Esophagus muscularis mucosa (tissue), 4 donors: ENCODE measurements around the gene ITIH1. TPM values are rescaled to one million over a fixed set of nuclear protein-coding genes. Genes with fewer than 3 reads are reported as not detected.

ENCODE experiments used
- DNase-seq: peaks from one replicate; pipeline ENCODE4 v3.0.0-alpha.2; 2017; ENCODE audit errors: extremely low spot score
- H3K27ac ChIP-seq, 4 donors: fragments of 200-600 bp; sonication (generic); replicated peaks in 1 of 4; 1 replicate in 3 of 4; 2 replicates in 1 of 4; pipeline ENCODE4 v1.5.1; 2016 to 2019; ENCODE audit warnings: mild to moderate bottlenecking in 1 of 4
- H3K27me3 ChIP-seq, 4 donors: fragments of 200-600 bp; sonication (generic); one replicate each; pipeline versions ENCODE4 v1.5.1 to v1.6.0; 2016 to 2019
- H3K36me3 ChIP-seq, 4 donors: fragments of 200-600 bp; sonication (generic); one replicate each; pipeline ENCODE4 v1.5.1; 2016 to 2019
- H3K4me1 ChIP-seq, 4 donors: fragments of 200-600 bp; sonication (generic); one replicate each; pipeline ENCODE4 v1.5.1; 2016 to 2019
- H3K4me3 ChIP-seq, 4 donors: fragments of 200-600 bp; sonication (generic); 1 replicate in 2 of 4; 2 replicates in 2 of 4; pipeline ENCODE4 v1.5.1; 2016 to 2019; ENCODE audit warnings: mild to moderate bottlenecking in 4 of 4, moderate library complexity in 1 of 4
- H3K9me3 ChIP-seq, 4 donors: fragments of 200-600 bp; sonication (generic); 1 replicate in 3 of 4; 2 replicates in 1 of 4; pipeline ENCODE4 v1.5.1; 2016 to 2019
- EP300 ChIP-seq: sonication (generic); formaldehyde crosslinking; IDR thresholded peaks from one replicate; pipeline ENCODE4 v1.6.1; 2017; ENCODE audit warnings: antibody characterized with exemption
- POLR2A ChIP-seq: fragments of 450-650 bp; IDR thresholded peaks from one replicate; pipeline ENCODE4 v1.6.1; 2017; ENCODE audit warnings: antibody characterized with exemption, moderate library complexity, mild to moderate bottlenecking, low read depth
- POLR2AphosphoS5 ChIP-seq, 2 donors: sonication (generic); formaldehyde crosslinking; IDR thresholded peaks; one replicate each; pipeline ENCODE4 v1.6.1; 2017; ENCODE audit warnings: antibody characterized with exemption in 2 of 2
- WGBS: methylation state at CpG from one replicate; pipeline ENCODE4 v1.1.5; 2018; 5-methylcytosine and 5-hydroxymethylcytosine counted together
- intact Hi-C: fragments of 100-400 bp; cut with DNase I; formaldehyde crosslinking; loops from one replicate; pipeline ENCODE4 v1.15.1; 2023
- total RNA-seq, 4 donors: library from RNA; depleted of rRNA; stranded (reverse); fragments of >200 nt; gene quantifications; one replicate each; pipeline versions ENCODE4 v1.1.0 to v1.2.1, GENCODE V29; 2016
- TF ChIP-seq, protein P1 (sequence below), 3 experiments: fragments of 200-600 bp in 2 of 3; fragments of 450-650 bp in 1 of 3; sonication (generic) in 2 of 3; IDR thresholded peaks; one replicate each; pipeline ENCODE4 v1.5.1; 2017 to 2019; ENCODE audit warnings: antibody characterized with exemption in 3 of 3, mild to moderate bottlenecking in 2 of 3, moderate library complexity in 1 of 3

Gene ITIH1
- total RNA-seq, 4 donors from 2014 or later, result not detected

- intact Hi-C loops, result no loop called here
- no peak for TF ChIP-seq EP300
- TF ChIP-seq, protein P1, sequence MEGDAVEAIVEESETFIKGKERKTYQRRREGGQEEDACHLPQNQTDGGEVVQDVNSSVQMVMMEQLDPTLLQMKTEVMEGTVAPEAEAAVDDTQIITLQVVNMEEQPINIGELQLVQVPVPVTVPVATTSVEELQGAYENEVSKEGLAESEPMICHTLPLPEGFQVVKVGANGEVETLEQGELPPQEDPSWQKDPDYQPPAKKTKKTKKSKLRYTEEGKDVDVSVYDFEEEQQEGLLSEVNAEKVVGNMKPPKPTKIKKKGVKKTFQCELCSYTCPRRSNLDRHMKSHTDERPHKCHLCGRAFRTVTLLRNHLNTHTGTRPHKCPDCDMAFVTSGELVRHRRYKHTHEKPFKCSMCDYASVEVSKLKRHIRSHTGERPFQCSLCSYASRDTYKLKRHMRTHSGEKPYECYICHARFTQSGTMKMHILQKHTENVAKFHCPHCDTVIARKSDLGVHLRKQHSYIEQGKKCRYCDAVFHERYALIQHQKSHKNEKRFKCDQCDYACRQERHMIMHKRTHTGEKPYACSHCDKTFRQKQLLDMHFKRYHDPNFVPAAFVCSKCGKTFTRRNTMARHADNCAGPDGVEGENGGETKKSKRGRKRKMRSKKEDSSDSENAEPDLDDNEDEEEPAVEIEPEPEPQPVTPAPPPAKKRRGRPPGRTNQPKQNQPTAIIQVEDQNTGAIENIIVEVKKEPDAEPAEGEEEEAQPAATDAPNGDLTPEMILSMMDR (IDR thresholded peaks at IDR 0.05), result no peak
- TF ChIP-seq POLR2AphosphoS5 (IDR thresholded peaks at IDR 0.05), result no peak
- TF ChIP-seq POLR2A, result no peak
- Histone ChIP-seq H3K27ac (no peak overlapping the region), H3K4me3 (no peak overlapping the region), H3K4me1 (no peaks in the 10 kb centered on the region), H3K9me3 (no peaks in the 10 kb centered on the region), H3K27me3 (no peaks in the 10 kb centered on the region), H3K36me3 (peaks cover 52 to 96% (median 75%) of the 10 kb centered on the region in 4 donors)
- WGBS, result 93% methylated on average over 3 of the region's 3 CpGs
- no peak for DNase-seq
These were observed 25.2 kb upstream of the ITIH1 start for GRCh38 chr3:52752045-52752660.

DNA sequence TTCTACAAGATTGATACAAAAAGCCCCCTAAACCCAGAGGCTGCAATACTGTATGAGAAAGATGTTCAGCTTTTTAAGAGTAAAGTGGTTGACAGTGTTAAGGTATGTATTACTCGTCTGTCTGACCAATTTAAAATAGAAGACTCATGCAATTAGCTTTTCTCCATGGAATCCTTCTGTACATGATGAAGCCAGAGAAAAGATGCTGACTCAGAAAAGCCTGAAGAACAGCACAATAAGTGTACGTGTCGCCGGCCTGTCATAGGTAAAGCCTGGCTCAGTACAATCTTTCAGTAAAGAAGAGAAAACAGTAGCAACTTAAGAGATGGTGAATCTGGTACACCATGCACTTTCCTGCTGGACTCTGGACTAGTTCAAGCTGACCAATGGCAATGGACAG lies 23.0 kb upstream of the ITIH1 start:
- Histone ChIP-seq H3K27ac (no peak overlapping the region), H3K9me3 (no peaks in the 10 kb centered on the region), H3K4me1 (no peaks in the 10 kb centered on the region), H3K4me3 (no peak overlapping the region), H3K36me3 (peaks cover 44 to 96% (median 67%) of the 10 kb centered on the region in 4 donors), H3K27me3 (no peaks in the 10 kb centered on the region)
- WGBS, result 91% methylated on average over 4 of the region's 4 CpGs
- DNase-seq, result no peak
- intact Hi-C loops, result no loop called here
- TF ChIP-seq, protein P1 (IDR thresholded peaks at IDR 0.05), result no peak
- TF ChIP-seq EP300 (no peak), POLR2AphosphoS5 (IDR thresholded peaks at IDR 0.05) (no peak), POLR2A (no peak)

DNA sequence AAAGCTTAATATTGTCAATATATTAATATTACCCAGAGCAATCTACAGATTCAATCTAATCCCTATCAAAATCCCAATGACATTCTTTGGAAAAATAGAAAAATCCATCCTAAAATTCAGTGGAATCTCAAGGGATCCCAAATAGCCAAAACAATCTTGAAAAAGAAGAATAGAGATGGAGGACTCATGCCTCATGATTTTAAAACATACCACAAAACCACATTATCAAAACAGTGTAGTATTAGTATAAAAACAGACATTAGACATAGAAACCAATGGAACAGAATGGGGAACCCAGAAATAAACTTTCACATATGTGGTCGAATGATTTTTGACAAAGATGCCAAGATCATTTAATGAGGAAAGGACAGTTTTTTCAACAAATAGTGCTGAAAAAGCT lies 21.3 kb upstream of the ITIH1 start:
- no peak overlapping the region for H3K27ac ChIP-seq
- no peak overlapping the region for H3K4me3 ChIP-seq
- no peak for TF ChIP-seq POLR2AphosphoS5 (IDR thresholded peaks at IDR 0.05)
- no peak for TF ChIP-seq POLR2A
- TF ChIP-seq EP300, result no peak
- TF ChIP-seq, protein P1 (IDR thresholded peaks at IDR 0.05), result no peak
- H3K27me3 ChIP-seq, result no peaks in the 10 kb centered on the region
- intact Hi-C loops, result no loop called here
- H3K9me3 ChIP-seq, result no peaks in the 10 kb centered on the region
- no peak for DNase-seq
- WGBS, result 92% methylated on average over 1 of the region's 1 CpG
- H3K36me3 ChIP-seq, result peaks cover 38 to 96% (median 65%) of the 10 kb centered on the region in 4 donors
- H3K4me1 ChIP-seq, result no peaks in the 10 kb centered on the region

- DNase-seq, result no peak
- Histone ChIP-seq H3K9me3 (no peaks in the 10 kb centered on the region), H3K27me3 (no peaks in the 10 kb centered on the region), H3K4me1 (no peaks in the 10 kb centered on the region), H3K4me3 (no peak overlapping the region), H3K27ac (no peak overlapping the region), H3K36me3 (peaks cover 40 to 100% (median 78%) of the 10 kb centered on the region in 4 donors)
- WGBS, result 85% methylated on average over 2 of the region's 2 CpGs
- TF ChIP-seq EP300 (no peak), POLR2A (no peak), POLR2AphosphoS5 (IDR thresholded peaks at IDR 0.05) (no peak)
- TF ChIP-seq, protein P1 (IDR thresholded peaks at IDR 0.05), result no peak
- intact Hi-C loops, result no loop called here
These were observed 13.9 kb upstream of the ITIH1 start for GRCh38 chr3:52763466-52763865.
